CD14-positive monocyte (primary cell): Measurements from ENCODE around the gene SLC22A23. TPM values are rescaled to one million over a fixed set of nuclear protein-coding genes. Genes with fewer than 3 reads are reported as not detected.

Source experiments
- DNase-seq, 3 donors: peaks; one replicate each; pipeline ENCODE4 v3.0.0-alpha.2; 2011 to 2022
- H2AFZ ChIP-seq: 2 replicates; pipeline ENCODE4 v1.6.0; 2012; ENCODE audit warnings: mild to moderate bottlenecking, low read depth, low read length, inconsistent platforms; ENCODE audit not compliant: insufficient read depth, poor library complexity, severe bottlenecking
- H3K27ac ChIP-seq, 2 donors: 1 replicate in 1 of 2; 2 replicates in 1 of 2; pipeline ENCODE4 v1.5.1; 2012 to 2013; ENCODE audit warnings: low read length in 2 of 2, control low read depth in 1 of 2, inconsistent platforms in 1 of 2, low read depth in 1 of 2, mild to moderate bottlenecking in 1 of 2
- H3K27me3 ChIP-seq, 2 donors: one replicate each; pipeline versions ENCODE4 v1.6.0 to v1.6.1; 2011 to 2013; ENCODE audit warnings: low read length in 2 of 2; ENCODE audit not compliant: control insufficient read depth in 2 of 2, insufficient read depth in 2 of 2
- H3K36me3 ChIP-seq, 2 donors: replicated peaks in 1 of 2; 1 replicate in 1 of 2; 2 replicates in 1 of 2; pipeline versions ENCODE4 v1.5.1 to v1.6.1; 2012 to 2013; ENCODE audit warnings: low read length in 2 of 2, control low read depth in 1 of 2, inconsistent platforms in 1 of 2, mild to moderate bottlenecking in 1 of 2; ENCODE audit not compliant: insufficient read depth in 2 of 2, control insufficient read depth in 1 of 2
- H3K4me1 ChIP-seq, 2 donors: 1 replicate in 1 of 2; 2 replicates in 1 of 2; pipeline versions ENCODE4 v1.5.1 to v1.6.1; 2012 to 2013; ENCODE audit warnings: low read length in 2 of 2, control low read depth in 1 of 2, inconsistent platforms in 1 of 2, mild to moderate bottlenecking in 1 of 2, moderate library complexity in 1 of 2; ENCODE audit not compliant: insufficient read depth in 2 of 2, control insufficient read depth in 1 of 2
- H3K4me2 ChIP-seq: replicated peaks from 2 replicates; pipeline ENCODE3; 2012; ENCODE audit warnings: low read length, moderate library complexity, mild to moderate bottlenecking; ENCODE audit not compliant: poor library complexity, severe bottlenecking; ENCODE audit errors: extremely low read depth
- H3K4me3 ChIP-seq, 3 experiments: fragments of 200-600 bp in 1 of 3; sonication (generic) in 1 of 3; replicated peaks in 1 of 3; 1 replicate in 2 of 3; 2 replicates in 1 of 3; pipeline ENCODE4 v1.5.1; 2011 to 2013; ENCODE audit warnings: low read length in 3 of 3, mild to moderate bottlenecking in 3 of 3, control low read depth in 2 of 3, low read depth in 2 of 3, inconsistent platforms in 1 of 3, moderate library complexity in 1 of 3
- H3K79me2 ChIP-seq: 2 replicates; pipeline ENCODE4 v1.6.0; 2012; ENCODE audit warnings: mild to moderate bottlenecking, control low read depth, inconsistent platforms, low read length, moderate library complexity; ENCODE audit not compliant: insufficient read depth
- H3K9ac ChIP-seq: 2 replicates; pipeline ENCODE4 v1.6.0; 2017; ENCODE audit warnings: low read length, mild to moderate bottlenecking; ENCODE audit not compliant: insufficient read depth, poor library complexity, severe bottlenecking
- H3K9me3 ChIP-seq, 2 donors: replicated peaks in 1 of 2; 1 replicate in 1 of 2; 2 replicates in 1 of 2; pipeline versions ENCODE4 v1.5.1 to v1.6.1; 2012 to 2013; ENCODE audit warnings: low read length in 2 of 2, control low read depth in 1 of 2; ENCODE audit not compliant: control insufficient read depth in 1 of 2, insufficient read depth in 1 of 2
- H4K20me1 ChIP-seq: 2 replicates; pipeline ENCODE4 v1.6.0; 2012; ENCODE audit warnings: mild to moderate bottlenecking, low read length, control low read depth, moderate library complexity; ENCODE audit not compliant: insufficient read depth
- H3K27ac Mint-ChIP-seq, 7 donors: one replicate each; pipeline ENCODE4 v1.8.0; 2020; ENCODE audit warnings: mild to moderate bottlenecking in 7 of 7, mixed read lengths in 7 of 7, moderate library complexity in 6 of 7, inconsistent platforms in 2 of 7
- H3K27me3 Mint-ChIP-seq, 3 donors: one replicate each; pipeline ENCODE4 v1.8.0; 2021 to 2022; ENCODE audit warnings: low read depth in 3 of 3, mild to moderate bottlenecking in 3 of 3, mixed read lengths in 3 of 3, moderate library complexity in 3 of 3, inconsistent platforms in 1 of 3
- H3K36me3 Mint-ChIP-seq, 2 donors: one replicate each; pipeline ENCODE4 v1.8.0; 2020; ENCODE audit warnings: mixed read lengths in 2 of 2, inconsistent platforms in 1 of 2, mild to moderate bottlenecking in 1 of 2
- H3K4me1 Mint-ChIP-seq: one replicate; pipeline ENCODE4 v1.8.0; 2020; ENCODE audit warnings: mild to moderate bottlenecking, mixed read lengths
- H3K4me3 Mint-ChIP-seq, 2 donors: one replicate each; pipeline ENCODE4 v1.8.0; 2020; ENCODE audit warnings: mild to moderate bottlenecking in 2 of 2, mixed read lengths in 2 of 2, moderate library complexity in 1 of 2
- H3K9me3 Mint-ChIP-seq, 7 donors: one replicate each; pipeline ENCODE4 v1.8.0; 2020 to 2022; ENCODE audit warnings: mixed read lengths in 7 of 7, mild to moderate bottlenecking in 6 of 7, moderate library complexity in 6 of 7, inconsistent platforms in 2 of 7
- CTCF ChIP-seq: fragments of 200-600 bp; IDR thresholded peaks from one replicate; pipeline ENCODE4 v1.8.0; 2022; ENCODE audit warnings: antibody characterized with exemption, mild to moderate bottlenecking
- WGBS: methylation state at CpG from one replicate; pipeline ENCODE4 v1.1.5; 2013; ENCODE audit warnings: missing lambda C conversion rate; ENCODE audit not compliant: insufficient coverage; 5-methylcytosine and 5-hydroxymethylcytosine counted together
- intact Hi-C, 2 donors: fragments of 100-400 bp; cut with micrococcal nuclease; formaldehyde crosslinking; loops; one replicate each; pipeline versions ENCODE4 v1.15.0 to v1.15.1; 2023
- polyA plus RNA-seq, 3 donors: library from polyadenylated mRNA; depleted of rRNA in 1 of 3; unstranded in 2 of 3; stranded (reverse) in 1 of 3; fragments of 300-500 nt in 2 of 3; fragments of >200 nt in 1 of 3; fragmentation: Illumina TruSeq in 2 of 3; gene quantifications; 1 replicate in 2 of 3; 2 replicates in 1 of 3; pipeline ENCODE4 v1.2.3, GENCODE V29; 2012 to 2021

Gene SLC22A23
- polyA plus RNA-seq, 3 donors: 0.08 TPM; not detected in 2

- intact Hi-C loops: loop anchor here (5.0 to 10.0 kb wide), 2 partner anchors 100 to 237 kb away; partner anchors contain the start of gene PSMG4 (in 1 of the 2)
- Mint-ChIP-seq H3K36me3 (no peaks in the 10 kb centered on the region), H3K27me3 (peaks cover 4 to 6% (median 6%) of the 10 kb centered on the region in 3 donors), H3K27ac (peak overlapping the region in 4 of 7 donors; percentile 12 to 50 (median 42)), H3K4me3 (no peak overlapping the region), H3K4me1 (peaks cover 25% of the 10 kb centered on the region), H3K9me3 (peaks cover 0 to 2% (median 0%) of the 10 kb centered on the region in 7 donors)
- no peak for TF ChIP-seq CTCF
- no peak overlapping the region for H3K9ac ChIP-seq
- no peak overlapping the region for H3K4me3 ChIP-seq
- H2AFZ ChIP-seq: no peak overlapping the region
- H3K4me1 ChIP-seq: peaks cover 30 to 34% of the 10 kb centered on the region in 2 donors
- H3K9me3 ChIP-seq: no peaks in the 10 kb centered on the region
- peak overlapping the region in 1 of 2 donors; percentile 3 for H3K27ac ChIP-seq
- H4K20me1 ChIP-seq: no peaks in the 10 kb centered on the region
- WGBS: 89% methylated on average over 6 of the region's 6 CpGs
- H3K79me2 ChIP-seq: no peaks in the 10 kb centered on the region
- no peaks in the 10 kb centered on the region for H3K36me3 ChIP-seq
- no peak overlapping the region for H3K4me2 ChIP-seq
- DNase-seq: peak in 1 of 3 donors; percentile 18
- H3K27me3 ChIP-seq: no peaks in the 10 kb centered on the region
Measured at GRCh38 chr6:3357678-3358077, 99.2 kb downstream of the SLC22A23 start.

- H3K36me3 ChIP-seq: no peaks in the 10 kb centered on the region
- H3K27ac ChIP-seq: peak overlapping the region; percentile 76 to 94
- H3K27me3 Mint-ChIP-seq: peaks cover 4 to 8% (median 6%) of the 10 kb centered on the region in 3 donors
- H3K36me3 Mint-ChIP-seq: no peaks in the 10 kb centered on the region
- H4K20me1 ChIP-seq: no peaks in the 10 kb centered on the region
- H3K9ac ChIP-seq: peak overlapping the region; percentile 34
- peak overlapping the region; percentile 74 for H2AFZ ChIP-seq
- intact Hi-C loops: loop anchor here (5.0 to 10.0 kb wide), 2 partner anchors 100 to 238 kb away; partner anchors contain the start of gene PSMG4 (in 1 of the 2)
- H3K9me3 ChIP-seq: no peaks in the 10 kb centered on the region
- H3K4me1 Mint-ChIP-seq: peaks cover 25% of the 10 kb centered on the region
- H3K4me3 ChIP-seq: peak overlapping the region in 1 of 3 experiments; percentile 74
- WGBS: 80% methylated on average over 2 of the region's 4 CpGs
- H3K27me3 ChIP-seq: no peaks in the 10 kb centered on the region
- H3K4me3 Mint-ChIP-seq: peak overlapping the region in 1 of 2 donors; percentile 88
- H3K4me1 ChIP-seq: peaks cover 30 to 34% of the 10 kb centered on the region in 2 donors
- H3K9me3 Mint-ChIP-seq: peaks cover 0 to 2% (median 0%) of the 10 kb centered on the region in 7 donors
- TF ChIP-seq CTCF: no peak
- no peaks in the 10 kb centered on the region for H3K79me2 ChIP-seq
- peak overlapping the region; percentile 84 to 97 (median 94) for H3K27ac Mint-ChIP-seq
- DNase-seq: no peak
- peak overlapping the region; percentile 69 for H3K4me2 ChIP-seq
Measured at GRCh38 chr6:3356824-3357420, 99.9 kb downstream of the SLC22A23 start.
